DOHH2 (cell line): ENCODE measurements around the gene ZSCAN12.

Experiments used
- CTCF ChIP-seq: fragments of 200-600 bp; sonication (generic); IDR thresholded peaks from one replicate; pipeline ENCODE4 v1.5.1; 2014; ENCODE audit warnings: antibody characterized with exemption, mild to moderate bottlenecking, low read depth, low read length; ENCODE audit not compliant: poor library complexity, severe bottlenecking
- EZH2phosphoT487 ChIP-seq: fragments of 200-600 bp; sonication (generic); IDR thresholded peaks from 2 replicates; pipeline ENCODE4 v1.6.1; 2017; ENCODE audit warnings: borderline replicate concordance, mild to moderate bottlenecking, antibody characterized with exemption, low read length, moderate library complexity, mixed read lengths

GRCh38 chr6:28368522-28368921, 31.0 kb downstream of the ZSCAN12 start:
- TF ChIP-seq CTCF, result no peak
- TF ChIP-seq EZH2phosphoT487, result no peak
